H1 (cell line): Measurements from ENCODE around the gene SMPDL3B. TPM values are rescaled to one million over a fixed set of nuclear protein-coding genes. Genes with fewer than 3 reads are reported as not detected.

Source experiments
- CTCF ChIA-PET: fragments of 300-600 bp; sonication (Branson Sonifier 250); formaldehyde crosslinking; loops from one replicate; lab custom pipeline; 2021; ENCODE audit not compliant: partially characterized antibody; lab: Charles Lee
- POLR2A ChIA-PET: fragments of 300-600 bp; sonication (Branson Sonifier 250); formaldehyde crosslinking; loops from one replicate; lab custom pipeline; 2021; ENCODE audit warnings: inconsistent platforms; ENCODE audit not compliant: partially characterized antibody; lab: Charles Lee
- DNase-seq, 2 experiments: peaks; one replicate each; pipeline versions ENCODE4 v3.0.0 to v3.0.0-alpha.2; 2010 to 2022; ENCODE audit warnings: low spot score in 2 of 2, low read depth in 1 of 2, mixed read lengths in 1 of 2
- FAIRE-seq: peaks from 2 replicates; lab custom pipeline; 2011; peaks lifted over from hg19 to GRCh38; lab: Jason Lieb, UNC
- H2AFZ ChIP-seq: 2 replicates; pipeline ENCODE4 v1.8.1; 2012; ENCODE audit warnings: low read length, inconsistent platforms
- H2AK5ac ChIP-seq: 2 replicates; pipeline ENCODE4 v1.6.1; 2013; ENCODE audit warnings: low read depth, low read length
- H2BK120ac ChIP-seq: replicated peaks from 2 replicates; pipeline ENCODE3; 2013; ENCODE audit warnings: low read depth, low read length, inconsistent platforms
- H2BK12ac ChIP-seq: 2 replicates; pipeline ENCODE4 v1.6.1; 2013; ENCODE audit warnings: low read depth, low read length
- H2BK15ac ChIP-seq: 2 replicates; pipeline ENCODE4 v1.6.1; 2013; ENCODE audit warnings: low read length
- H2BK20ac ChIP-seq: 2 replicates; pipeline ENCODE4 v1.6.1; 2013; ENCODE audit warnings: low read length
- H2BK5ac ChIP-seq: 2 replicates; pipeline ENCODE4 v1.6.1; 2013; ENCODE audit warnings: low read depth, low read length
- H3K14ac ChIP-seq: 2 replicates; pipeline ENCODE4 v1.6.1; 2013; ENCODE audit warnings: inconsistent platforms; ENCODE audit not compliant: insufficient read length
- H3K18ac ChIP-seq: 2 replicates; pipeline ENCODE4 v1.6.1; 2013; ENCODE audit warnings: low read length; ENCODE audit errors: extremely low read depth
- H3K23ac ChIP-seq: 2 replicates; pipeline ENCODE4 v1.6.1; 2013; ENCODE audit warnings: inconsistent platforms; ENCODE audit not compliant: insufficient read length
- H3K23me2 ChIP-seq: 2 replicates; pipeline ENCODE4 v1.6.1; 2013; ENCODE audit warnings: low read depth, low read length
- H3K27ac ChIP-seq: 2 replicates; pipeline ENCODE4 v1.6.1; 2011; ENCODE audit warnings: low read depth, low read length, inconsistent platforms
- H3K27me3 ChIP-seq, 4 experiments: replicated peaks in 1 of 4; 1 replicate in 1 of 4; 2 replicates in 3 of 4; pipeline versions ENCODE4 v1.6.1 to v1.8.1; 2011 to 2013; ENCODE audit warnings: low read length in 3 of 4, mild to moderate bottlenecking in 3 of 4, inconsistent platforms in 2 of 4, mixed read lengths in 2 of 4, moderate library complexity in 1 of 4; ENCODE audit not compliant: control insufficient read depth in 3 of 4, insufficient read depth in 3 of 4; ENCODE audit errors: extremely low read depth in 1 of 4
- H3K36me3 ChIP-seq, 4 experiments: 2 replicates each; pipeline versions ENCODE4 v1.6.1 to v1.8.1; 2011 to 2013; ENCODE audit warnings: mild to moderate bottlenecking in 4 of 4, low read length in 3 of 4, moderate library complexity in 2 of 4, control low read depth in 1 of 4, inconsistent platforms in 1 of 4; ENCODE audit not compliant: insufficient read depth in 4 of 4, control insufficient read depth in 2 of 4
- H3K4ac ChIP-seq: replicated peaks from 2 replicates; pipeline ENCODE3; 2013; ENCODE audit warnings: low read length, low read depth, mixed read lengths, inconsistent platforms; ENCODE audit not compliant: insufficient read length
- H3K4me1 ChIP-seq, 4 experiments: replicated peaks in 1 of 4; 1 replicate in 1 of 4; 2 replicates in 3 of 4; pipeline versions ENCODE4 v1.6.1 to v1.8.1; 2011 to 2013; ENCODE audit warnings: low read length in 3 of 4, inconsistent platforms in 2 of 4, mixed read lengths in 1 of 4; ENCODE audit not compliant: insufficient read depth in 4 of 4, control insufficient read depth in 3 of 4
- H3K4me2 ChIP-seq, 2 experiments: 2 replicates each; pipeline versions ENCODE4 v1.6.1 to v1.8.1; 2011 to 2013; ENCODE audit warnings: low read depth in 2 of 2, low read length in 2 of 2, control low read depth in 1 of 2, inconsistent platforms in 1 of 2, mild to moderate bottlenecking in 1 of 2; ENCODE audit not compliant: insufficient read depth in 1 of 2
- H3K4me3 ChIP-seq, 4 experiments: fragments of 200-600, 300-600 bp in 1 of 4; sonication (generic), shearing (Covaris generic), sonication (Bioruptor Twin) in 1 of 4; 2 replicates each; pipeline versions ENCODE4 v1.5.1 to v1.8.1; 2011 to 2016; ENCODE audit warnings: low read length in 4 of 4, low read depth in 3 of 4, control low read depth in 2 of 4, inconsistent platforms in 2 of 4, mild to moderate bottlenecking in 2 of 4, mixed read lengths in 1 of 4, moderate library complexity in 1 of 4; ENCODE audit not compliant: insufficient read depth in 2 of 4; ENCODE audit errors: extremely low read depth in 1 of 4
- H3K56ac ChIP-seq: replicated peaks from 2 replicates; pipeline ENCODE3; 2013; ENCODE audit warnings: low read depth, mild to moderate bottlenecking, mixed read lengths, low read length, inconsistent platforms; ENCODE audit not compliant: insufficient read length
- H3K79me1 ChIP-seq: 2 replicates; pipeline ENCODE4 v1.6.1; 2013; ENCODE audit warnings: low read depth, low read length, control low read depth
- H3K79me2 ChIP-seq, 2 experiments: 2 replicates each; pipeline versions ENCODE4 v1.6.1 to v1.8.1; 2012 to 2013; ENCODE audit warnings: low read length in 2 of 2, mild to moderate bottlenecking in 2 of 2, inconsistent platforms in 1 of 2; ENCODE audit not compliant: insufficient read depth in 2 of 2, control insufficient read depth in 1 of 2
- H3K9ac ChIP-seq, 4 experiments: replicated peaks in 1 of 4; 1 replicate in 1 of 4; 2 replicates in 3 of 4; pipeline versions ENCODE4 v1.6.1 to v1.8.1; 2011 to 2013; ENCODE audit warnings: low read depth in 3 of 4, low read length in 3 of 4, control low read depth in 2 of 4, mild to moderate bottlenecking in 2 of 4, moderate library complexity in 2 of 4, inconsistent platforms in 1 of 4; ENCODE audit errors: extremely low read depth in 1 of 4
- H3K9me3 ChIP-seq, 2 experiments: 2 replicates each; pipeline versions ENCODE4 v1.6.1 to v1.8.1; 2012 to 2013; ENCODE audit warnings: mild to moderate bottlenecking in 2 of 2, moderate library complexity in 2 of 2, control low read depth in 1 of 2, inconsistent platforms in 1 of 2, low read depth in 1 of 2, low read length in 1 of 2, mixed read lengths in 1 of 2; ENCODE audit not compliant: insufficient read depth in 2 of 2
- H4K20me1 ChIP-seq, 2 experiments: replicated peaks in 1 of 2; 2 replicates each; pipeline versions ENCODE3 to v1.8.1; 2011 to 2013; ENCODE audit warnings: inconsistent platforms in 2 of 2, low read length in 2 of 2, mild to moderate bottlenecking in 1 of 2; ENCODE audit not compliant: insufficient read depth in 2 of 2, control insufficient read depth in 1 of 2
- H4K5ac ChIP-seq: 2 replicates; pipeline ENCODE4 v1.6.1; 2013; ENCODE audit warnings: low read length, low read depth, mixed read lengths, inconsistent platforms; ENCODE audit not compliant: insufficient read length
- H4K8ac ChIP-seq: 2 replicates; pipeline ENCODE4 v1.8.0; 2013; ENCODE audit warnings: mild to moderate bottlenecking, moderate library complexity, low read length, inconsistent platforms; ENCODE audit not compliant: insufficient read depth; ENCODE audit errors: extremely low read depth
- H4K91ac ChIP-seq: replicated peaks from 2 replicates; pipeline ENCODE3; 2013; ENCODE audit warnings: low read length, mixed read lengths, inconsistent platforms; ENCODE audit not compliant: insufficient read length
- GTF2F1 ChIP-seq: IDR thresholded peaks from 2 replicates; pipeline ENCODE4 v1.6.1; 2012; ENCODE audit warnings: low read depth, low read length, improper control_type of control experiment, borderline replicate concordance
- SRF ChIP-seq: IDR thresholded peaks from 2 replicates; pipeline ENCODE4 v1.6.1; 2011; ENCODE audit warnings: mild to moderate bottlenecking, low read depth, low read length, moderate library complexity
- WGBS, 2 experiments: shearing (Covaris generic) in 1 of 2; methylation state at CpG; one replicate each; pipeline versions ENCODE4 v1.1.6 to v1.1.7; 2013 to 2015; ENCODE audit warnings: low lambda C conversion rate in 2 of 2, mixed read lengths in 2 of 2, inconsistent platforms in 1 of 2, low coverage in 1 of 2, missing lambda C conversion rate in 1 of 2; ENCODE audit not compliant: insufficient replicate concordance in 2 of 2, insufficient coverage in 1 of 2, insufficient read length in 1 of 2; ENCODE audit errors: extremely low coverage in 1 of 2, missing lambda C conversion rate in 1 of 2; 5-methylcytosine and 5-hydroxymethylcytosine counted together
- polyA plus RNA-seq, 7 experiments: library from polyadenylated mRNA; depleted of rRNA in 3 of 7; stranded (reverse) in 5 of 7; unstranded in 2 of 7; fragments of >200 nt in 5 of 7; fragments of 200-250 nt in 2 of 7; gene quantifications; 1 replicate in 5 of 7; 2 replicates in 1 of 7; 4 replicates in 1 of 7; pipeline versions ENCODE4 v1.2.1 to v1.2.3, GENCODE V29; 2011 to 2013; ENCODE audit warnings: missing spikeins in 2 of 7, mixed read lengths in 2 of 7
- total RNA-seq: library from RNA; stranded (reverse); fragmentation: NEBNext Ultra II Directional; extraction: Animal tissue kit (Norgen Biotek cat#: 25700); gene quantifications from 2 replicates; pipeline ENCODE4 v1.2.1, GENCODE V29; 2021

SMPDL3B gene
- total and polyA plus RNA-seq, 2 of the 8 experiments (the other 6 are each of a cell fraction or from before 2014, with no cell fraction given): 54.7 to 143 TPM

- Histone ChIP-seq H2BK20ac (no peak overlapping the region), H3K79me1 (no peaks in the 10 kb centered on the region), H3K36me3 (peaks cover 0 to 12% (median 1%) of the 10 kb centered on the region in 4 experiments; a peak in 2 of 8 replicates), H3K4me3 (no peak overlapping the region), H3K4me1 (no peaks in the 10 kb centered on the region; a peak in 1 of 7 replicates), H2BK120ac (no peak overlapping the region), H2BK15ac (no peak overlapping the region), H4K8ac (no peak overlapping the region), H2AK5ac (no peak overlapping the region)
- TF ChIP-seq GTF2F1 (no peak), SRF (no peak)
- TF ChIP-seq, all 59 proteins: peak for 0
- Histone ChIP-seq H3K14ac (no peak overlapping the region), H3K27ac (no peak overlapping the region), H3K18ac (no peak overlapping the region), H3K56ac (no peak overlapping the region), H3K9ac (no peak overlapping the region), H4K5ac (no peak overlapping the region), H3K4ac (no peak overlapping the region), H4K91ac (no peak overlapping the region), H3K27me3 (no peaks in the 10 kb centered on the region), H2BK12ac (no peak overlapping the region), H3K9me3 (no peaks in the 10 kb centered on the region), H3K23me2 (no peaks in the 10 kb centered on the region), H2BK5ac (no peak overlapping the region), H3K4me2 (no peak overlapping the region), H3K23ac (no peak overlapping the region), H3K79me2 (no peaks in the 10 kb centered on the region), H4K20me1 (peaks cover 0 to 2% of the 10 kb centered on the region in 2 experiments), H2AFZ (no peak overlapping the region)
- POLR2A ChIA-PET: interaction anchor here (0.9 to 1.7 kb wide), 3 partner anchors 15 to 34 kb away, joined by 3 to 6 read pairs (median 5); no protein-coding TSS in a partner anchor
- no peak for FAIRE-seq
- 93% methylated on average over 23 of the region's 24 CpGs; no CpG with 5 or more reads in 1 of the 2 experiments for WGBS, 2 experiments
- no peak for DNase-seq
- CTCF ChIA-PET: interaction anchor here (0.6 to 1.6 kb wide), 4 partner anchors 10 to 28 kb away, joined by 3 to 5 read pairs (median 4); no protein-coding TSS in a partner anchor
Measured at GRCh38 chr1:27966402-27967105, 31.8 kb downstream of the SMPDL3B start.
